ENCODE data around the gene CHRD.

Gene CHRD

DNA sequence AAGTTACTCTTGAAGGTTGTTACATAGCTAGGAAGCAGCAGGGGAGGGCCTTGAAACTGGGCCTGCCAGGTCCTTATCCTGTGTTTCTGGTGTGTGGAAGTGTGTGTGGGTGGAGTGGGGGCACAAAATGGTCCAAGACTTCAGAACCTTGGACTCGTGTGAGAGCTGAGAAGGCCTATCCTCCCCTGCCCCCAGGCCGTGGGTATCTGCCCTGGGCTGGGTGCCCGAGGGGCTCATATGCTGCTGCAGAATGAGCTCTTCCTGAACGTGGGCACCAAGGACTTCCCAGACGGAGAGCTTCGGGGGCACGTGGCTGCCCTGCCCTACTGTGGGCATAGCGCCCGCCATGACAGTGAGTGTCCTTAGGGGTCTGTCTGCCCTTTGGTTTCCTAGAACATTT lies 4.5 kb downstream of the CHRD start:
- DNase-seq: no peak

DNA sequence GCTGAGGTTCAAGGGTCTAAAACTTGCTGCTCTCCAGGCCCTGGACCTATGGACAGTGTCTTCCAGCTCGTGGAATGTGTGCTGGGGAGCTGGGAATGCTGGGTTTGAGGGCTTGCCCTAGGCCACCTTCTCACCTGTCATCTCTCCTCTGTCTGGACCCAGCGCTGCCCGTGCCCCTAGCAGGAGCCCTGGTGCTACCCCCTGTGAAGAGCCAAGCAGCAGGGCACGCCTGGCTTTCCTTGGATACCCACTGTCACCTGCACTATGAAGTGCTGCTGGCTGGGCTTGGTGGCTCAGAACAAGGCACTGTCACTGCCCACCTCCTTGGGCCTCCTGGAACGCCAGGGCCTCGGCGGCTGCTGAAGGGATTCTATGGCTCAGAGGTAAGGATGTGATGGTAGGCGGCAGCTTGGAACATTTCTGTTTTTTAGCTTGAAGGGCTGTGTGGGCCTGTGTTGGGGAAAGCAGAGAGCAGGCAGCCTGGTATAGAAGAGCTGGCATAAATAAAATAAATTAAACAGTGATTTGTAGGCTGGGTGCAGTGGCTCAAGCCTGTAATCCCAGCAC lies 5.1 kb downstream of the CHRD start:
- no peak for DNase-seq

DNA sequence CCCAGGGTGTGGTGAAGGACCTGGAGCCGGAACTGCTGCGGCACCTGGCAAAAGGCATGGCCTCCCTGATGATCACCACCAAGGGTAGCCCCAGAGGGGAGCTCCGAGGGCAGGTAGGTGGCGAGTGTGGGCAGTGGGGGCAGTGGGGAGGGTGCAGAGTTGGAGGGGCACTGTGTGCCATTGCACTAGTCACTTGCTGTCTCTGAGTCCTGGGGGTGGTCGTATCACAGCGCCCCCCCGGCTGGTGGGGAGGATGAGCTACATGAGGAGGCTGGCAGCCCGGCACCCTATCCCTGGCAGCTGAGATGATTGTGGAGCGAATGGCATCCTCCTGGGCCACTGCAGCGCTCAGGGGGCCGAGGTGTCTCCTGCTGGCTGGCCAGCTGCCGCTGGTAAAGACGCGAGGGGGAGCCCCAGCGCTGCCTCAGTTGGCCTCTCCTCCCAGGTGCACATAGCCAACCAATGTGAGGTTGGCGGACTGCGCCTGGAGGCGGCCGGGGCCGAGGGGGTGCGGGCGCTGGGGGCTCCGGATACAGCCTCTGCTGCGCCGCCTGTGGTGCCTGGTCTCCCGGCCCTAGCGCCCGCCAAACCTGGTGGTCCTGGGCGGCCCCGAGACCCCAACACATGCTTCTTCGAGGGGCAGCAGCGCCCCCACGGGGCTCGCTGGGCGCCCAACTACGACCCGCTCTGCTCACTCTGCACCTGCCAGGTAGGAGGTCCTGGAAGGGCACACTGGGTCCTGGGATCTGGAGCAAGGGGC lies 6.4 kb downstream of the CHRD start:
- DNase-seq: no peak

DNA sequence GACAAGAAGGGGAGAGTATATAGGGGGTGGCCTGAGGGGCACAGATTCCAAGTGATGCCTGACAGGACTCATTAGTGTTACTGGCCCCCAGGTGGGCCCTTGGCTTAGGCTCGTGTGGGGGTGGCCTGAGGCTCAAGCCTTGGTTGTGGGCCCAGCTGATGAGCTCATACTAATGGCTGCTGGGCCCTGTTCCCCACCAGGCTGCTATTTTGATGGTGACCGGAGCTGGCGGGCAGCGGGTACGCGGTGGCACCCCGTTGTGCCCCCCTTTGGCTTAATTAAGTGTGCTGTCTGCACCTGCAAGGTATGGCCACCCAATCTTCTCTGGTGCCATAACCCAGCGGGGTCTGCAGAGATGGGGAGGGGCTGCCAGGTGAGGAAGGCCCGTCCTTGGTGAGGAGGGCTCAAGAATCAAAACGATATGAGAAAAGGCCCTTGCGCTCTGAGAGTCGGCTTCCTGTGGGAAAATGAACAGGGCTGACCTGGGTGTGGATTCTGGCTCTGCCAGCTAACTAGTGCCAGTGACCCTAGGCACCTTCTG lies 7.4 kb downstream of the CHRD start:
- no peak for DNase-seq

DNA sequence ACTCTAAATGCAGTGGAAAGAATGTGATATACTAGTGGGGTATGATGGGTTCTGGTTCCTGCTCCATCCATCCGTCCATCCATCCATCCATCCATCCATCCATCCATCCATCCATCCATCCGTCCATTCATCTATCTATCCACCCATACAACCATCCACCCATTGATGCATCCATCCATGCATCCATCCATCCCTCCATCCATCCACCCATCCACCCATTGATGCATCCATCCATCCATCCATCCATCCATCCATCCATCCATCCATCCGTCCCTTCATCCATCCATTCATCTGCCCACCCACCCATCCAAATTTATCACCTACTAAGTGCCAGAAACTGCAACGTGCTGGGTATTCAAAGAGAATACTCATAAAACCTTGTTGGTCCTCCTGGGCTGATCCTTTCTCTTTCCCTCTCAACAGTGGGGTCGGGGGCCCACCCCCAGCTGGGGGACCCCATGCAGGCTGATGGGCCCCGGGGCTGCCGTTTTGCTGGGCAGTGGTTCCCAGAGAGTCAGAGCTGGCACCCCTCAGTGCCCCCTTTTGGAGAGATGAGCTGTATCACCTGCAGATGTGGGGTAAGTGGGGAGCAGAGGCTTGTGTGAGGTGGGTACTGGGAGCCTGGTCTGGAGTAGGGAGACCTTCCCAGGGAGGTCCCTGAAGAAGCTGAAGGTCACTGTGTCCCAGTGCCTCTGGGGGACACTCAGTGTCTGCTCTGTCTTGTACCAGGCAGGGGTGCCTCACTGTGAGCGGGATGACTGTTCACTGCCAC lies 8.5 kb downstream of the CHRD start:
- DNase-seq: no peak

DNA sequence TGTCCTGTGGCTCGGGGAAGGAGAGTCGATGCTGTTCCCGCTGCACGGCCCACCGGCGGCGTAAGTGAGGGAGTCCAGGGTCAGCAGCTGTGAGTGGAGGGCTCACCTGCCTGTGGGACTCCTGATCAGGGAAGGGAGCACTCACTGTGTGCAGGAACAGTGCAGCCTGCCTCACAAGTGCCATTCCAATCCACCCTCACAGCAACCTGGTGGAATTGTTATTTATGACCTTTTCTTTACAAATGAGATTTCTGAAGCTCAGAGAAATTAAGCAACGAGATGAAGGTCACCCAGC lies 9.0 kb downstream of the CHRD start:
- DNase-seq: no peak

DNA sequence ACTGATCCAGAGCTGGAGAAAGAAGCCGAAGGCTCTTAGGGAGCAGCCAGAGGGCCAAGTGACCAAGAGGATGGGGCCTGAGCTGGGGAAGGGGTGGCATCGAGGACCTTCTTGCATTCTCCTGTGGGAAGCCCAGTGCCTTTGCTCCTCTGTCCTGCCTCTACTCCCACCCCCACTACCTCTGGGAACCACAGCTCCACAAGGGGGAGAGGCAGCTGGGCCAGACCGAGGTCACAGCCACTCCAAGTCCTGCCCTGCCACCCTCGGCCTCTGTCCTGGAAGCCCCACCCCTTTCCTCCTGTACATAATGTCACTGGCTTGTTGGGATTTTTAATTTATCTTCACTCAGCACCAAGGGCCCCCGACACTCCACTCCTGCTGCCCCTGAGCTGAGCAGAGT lies 9.5 kb downstream of the CHRD start:
- DNase-seq: no peak

DNA sequence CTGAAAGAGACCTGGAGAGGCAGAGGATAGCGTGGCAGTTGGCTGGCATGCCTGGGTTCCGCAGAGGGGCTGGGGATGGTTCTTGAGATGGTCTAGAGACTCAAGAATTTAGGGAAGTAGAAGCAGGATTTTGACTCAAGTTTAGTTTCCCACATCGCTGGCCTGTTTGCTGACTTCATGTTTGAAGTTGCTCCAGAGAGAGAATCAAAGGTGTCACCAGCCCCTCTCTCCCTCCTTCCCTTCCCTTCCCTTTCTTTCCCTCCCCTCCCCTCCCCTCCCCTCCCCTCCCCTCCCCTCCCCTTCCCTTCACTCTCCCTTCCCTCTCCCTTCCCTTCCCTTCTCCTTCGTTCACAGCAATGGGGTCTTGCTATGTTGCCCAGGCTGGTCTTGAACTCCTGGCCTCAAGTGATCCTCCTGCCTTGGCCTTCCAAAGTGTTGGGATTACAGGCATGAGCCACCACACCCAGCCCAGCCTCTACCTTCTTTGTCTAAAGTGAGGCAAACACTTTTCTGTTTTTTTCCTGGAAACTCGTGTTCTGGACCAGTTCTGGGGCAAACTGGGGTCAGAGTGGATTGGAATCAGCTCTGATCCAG lies 10.2 kb downstream of the CHRD start:
- DNase-seq: no peak

DNA sequence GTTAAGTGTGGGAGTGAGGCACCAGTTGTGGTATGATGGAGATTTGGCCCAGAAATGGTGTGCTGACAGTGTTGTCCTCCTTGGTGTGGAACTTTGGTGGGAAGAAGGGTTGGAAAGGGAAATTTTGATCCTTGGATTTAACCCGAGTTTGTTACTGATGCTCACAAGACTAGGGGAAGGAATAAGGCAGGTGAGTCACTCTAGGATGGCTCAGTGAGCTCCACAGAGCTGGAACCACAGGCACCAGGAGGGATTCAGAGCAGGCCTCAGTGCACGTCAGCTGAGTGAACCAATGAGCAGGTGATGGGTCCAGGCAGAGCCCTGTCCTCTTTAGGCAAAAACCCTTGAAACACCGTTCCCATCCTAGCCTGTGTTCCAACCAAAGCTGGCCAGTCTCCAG lies 11.4 kb downstream of the CHRD start:
- no peak for DNase-seq

DNA sequence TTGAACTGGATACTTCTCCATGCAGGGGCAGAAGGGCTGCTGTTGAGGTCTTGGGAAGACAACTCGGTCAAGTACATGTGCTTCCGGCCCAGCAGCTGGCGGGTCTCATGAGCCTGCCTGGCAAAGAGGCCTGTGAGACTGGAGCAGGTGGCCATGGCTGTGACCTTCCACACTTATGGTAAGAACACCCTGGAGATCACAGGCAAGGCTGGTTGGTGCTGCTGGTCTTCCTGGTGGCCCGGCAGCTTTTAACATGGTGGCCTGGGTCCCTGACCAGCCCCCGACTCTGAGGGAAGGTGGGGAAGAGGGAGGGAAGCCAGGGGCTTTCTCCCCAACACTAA lies 15.4 kb downstream of the CHRD start:
- no peak for DNase-seq

DNA sequence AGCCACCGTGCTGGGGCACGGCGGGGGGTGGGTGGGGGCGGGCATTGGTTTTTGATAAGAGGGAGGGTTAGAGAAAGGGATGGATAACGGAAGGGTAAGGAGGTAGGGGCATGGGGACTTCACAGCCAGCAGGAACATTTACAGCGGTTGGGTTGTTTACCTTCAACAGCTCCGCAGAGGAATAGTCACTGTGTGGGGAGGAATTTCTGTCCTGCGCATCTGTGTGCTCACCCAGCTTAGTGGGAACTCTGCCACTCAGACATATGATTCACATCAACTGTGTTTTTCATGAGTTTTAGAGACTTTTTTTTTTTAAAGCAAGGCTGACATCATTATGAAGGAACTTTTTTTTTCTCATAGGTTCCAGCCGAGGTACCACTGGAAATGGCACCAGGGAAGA lies 19.6 kb downstream of the CHRD start:
- no peak for DNase-seq

DNA sequence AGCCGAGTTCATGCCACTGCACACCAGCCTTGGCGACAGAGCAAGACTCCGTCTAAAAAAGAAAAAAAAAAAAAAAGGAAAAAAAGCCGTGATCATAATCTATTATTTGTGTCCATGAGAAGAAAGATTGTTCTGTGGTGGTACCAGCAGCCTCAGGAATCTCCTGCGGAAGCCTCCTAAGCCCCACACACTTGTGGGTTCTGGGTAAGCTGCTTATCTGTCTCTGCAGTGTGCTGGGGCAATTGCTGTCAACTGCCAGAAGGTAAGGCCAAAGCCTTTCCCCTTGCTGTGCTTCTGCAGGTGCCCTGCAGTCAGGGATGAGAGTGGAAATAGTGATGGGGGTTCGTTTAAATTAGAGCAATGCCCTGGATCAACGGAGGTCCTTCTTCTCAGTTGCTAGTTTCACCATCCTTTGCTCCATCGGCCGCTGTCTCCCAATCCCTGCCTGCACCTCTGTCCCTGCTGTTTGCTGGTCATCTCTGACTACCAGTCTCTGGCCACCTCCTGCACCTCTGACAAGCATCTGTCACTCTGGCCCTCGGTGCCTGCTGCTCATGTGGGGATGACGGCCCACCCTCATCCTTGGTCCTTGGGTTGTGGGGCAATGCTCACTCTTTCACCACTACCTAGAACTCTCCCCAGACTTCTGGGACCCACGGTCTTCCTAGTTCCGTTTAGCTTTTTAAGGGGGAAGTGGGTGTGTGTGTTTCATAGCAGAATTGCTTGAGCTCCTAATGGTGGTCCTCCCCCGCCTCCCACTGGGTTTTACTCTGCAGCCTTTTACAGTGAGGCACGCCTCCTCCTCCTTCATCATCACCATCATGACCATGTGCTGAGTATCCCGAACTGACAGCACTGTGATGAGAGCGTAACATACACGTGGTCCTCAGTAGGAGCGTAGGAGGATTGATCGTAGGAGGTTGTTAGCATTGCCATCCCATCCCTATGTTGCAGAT lies 25.5 kb downstream of the CHRD start:
- DNase-seq: no peak

DNA sequence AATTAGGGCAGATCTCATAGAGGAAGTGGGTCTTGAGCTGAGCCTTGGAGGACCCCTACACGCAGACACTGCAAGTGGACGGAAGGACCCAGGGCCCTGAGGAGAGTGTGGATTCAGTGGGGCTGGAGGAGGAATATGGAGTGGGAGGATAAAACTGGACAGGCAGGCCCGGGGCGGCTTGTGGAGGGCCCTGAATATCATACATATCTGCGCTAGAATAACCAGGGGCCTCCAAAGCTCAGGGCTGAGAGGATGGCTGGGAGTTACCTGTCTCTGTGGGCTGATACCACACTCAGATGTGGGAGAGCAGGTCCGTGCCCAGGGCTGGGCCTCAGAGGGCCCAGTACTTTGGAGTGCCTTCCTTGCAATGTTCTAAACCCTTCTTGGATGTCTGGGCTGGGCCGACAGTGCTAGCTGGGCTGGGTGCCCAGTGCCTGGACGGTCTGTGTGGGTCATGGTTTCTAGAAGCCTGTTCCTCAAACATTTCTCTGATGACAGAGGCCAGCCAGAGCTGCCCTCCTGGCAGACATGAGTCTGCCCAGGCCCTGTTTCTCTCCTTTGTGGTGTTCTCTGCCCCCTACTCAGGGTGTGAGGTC lies 29.6 kb downstream of the CHRD start:
- no peak for DNase-seq

DNA sequence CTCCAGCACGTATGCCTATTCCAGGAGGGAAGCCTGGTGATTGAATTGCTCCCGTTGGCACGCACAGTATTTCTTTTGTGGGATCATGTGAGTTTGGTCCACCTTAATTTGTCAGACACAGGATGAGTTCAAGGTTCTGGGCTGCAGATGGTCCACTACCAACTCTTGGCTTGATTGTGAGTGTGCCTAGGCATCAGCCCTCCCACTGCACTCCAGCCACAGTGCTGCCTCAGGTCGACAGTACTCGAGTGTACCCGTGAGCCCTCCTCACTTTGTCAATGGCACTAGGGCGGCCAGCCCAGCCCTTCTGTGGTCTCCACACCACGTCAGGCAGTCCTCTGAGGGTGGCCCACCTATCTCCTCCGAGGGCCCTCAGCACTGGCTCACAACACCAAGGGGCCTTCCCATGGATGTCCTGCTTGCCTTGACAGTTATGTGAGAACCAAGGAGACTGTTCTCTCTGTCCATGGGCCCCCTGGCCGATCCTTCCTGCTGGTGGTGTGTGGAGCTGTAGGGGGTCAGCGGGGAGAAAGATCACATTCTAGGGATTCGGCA lies 30.2 kb downstream of the CHRD start:
- DNase-seq: no peak

DNA sequence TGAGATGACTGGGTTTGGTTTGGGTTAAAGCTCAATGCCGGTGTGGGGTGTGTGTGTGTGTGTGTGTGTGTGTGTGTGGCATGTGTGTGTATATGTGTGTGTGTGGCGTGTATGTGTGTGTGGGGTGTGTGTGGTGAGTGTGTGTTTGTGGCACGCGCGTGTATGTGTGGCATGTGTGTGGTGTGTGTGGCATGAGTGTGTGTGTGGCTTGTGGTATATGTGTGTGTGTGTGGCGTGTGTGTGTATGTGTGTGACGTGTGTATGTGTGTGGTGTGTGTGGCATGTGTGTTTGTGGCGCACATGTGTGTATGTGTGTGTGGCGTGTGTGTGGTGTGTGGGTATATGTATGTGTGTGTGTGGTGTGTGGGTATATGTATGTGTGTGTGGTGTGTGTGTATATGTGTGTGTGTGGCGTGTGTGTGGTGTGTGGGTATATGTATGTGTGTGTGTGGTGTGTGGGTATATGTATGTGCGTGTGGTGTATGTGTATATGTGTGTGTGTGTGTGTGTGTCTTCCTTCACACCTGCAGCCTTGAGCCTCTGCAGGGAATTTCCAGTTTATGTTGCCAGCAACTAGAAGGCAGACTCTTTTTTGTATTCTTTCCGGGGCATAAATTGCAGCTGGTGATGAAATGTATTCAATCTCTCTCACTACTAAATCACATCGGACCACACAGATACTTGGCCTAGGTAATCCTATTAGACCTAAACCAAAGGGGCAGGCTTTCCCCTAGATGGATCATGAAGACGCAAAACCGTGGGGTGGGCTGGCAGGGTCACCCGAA lies 34.8 kb downstream of the CHRD start:
- no peak for DNase-seq

DNA sequence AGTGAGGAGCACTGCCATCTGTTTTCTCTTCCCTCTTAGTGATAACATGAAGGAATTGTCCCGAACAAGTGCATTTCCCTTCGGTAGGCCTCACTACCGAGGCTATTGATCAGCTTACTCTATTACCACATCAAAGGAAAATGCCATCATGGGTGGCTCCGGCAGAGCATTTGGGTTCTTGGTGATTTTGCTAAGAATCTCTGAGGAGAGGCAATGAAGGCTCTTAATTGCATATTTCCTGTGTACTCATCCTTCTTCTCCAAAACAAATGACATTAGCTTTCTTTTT lies 35.3 kb downstream of the CHRD start:
- DNase-seq: no peak

DNA sequence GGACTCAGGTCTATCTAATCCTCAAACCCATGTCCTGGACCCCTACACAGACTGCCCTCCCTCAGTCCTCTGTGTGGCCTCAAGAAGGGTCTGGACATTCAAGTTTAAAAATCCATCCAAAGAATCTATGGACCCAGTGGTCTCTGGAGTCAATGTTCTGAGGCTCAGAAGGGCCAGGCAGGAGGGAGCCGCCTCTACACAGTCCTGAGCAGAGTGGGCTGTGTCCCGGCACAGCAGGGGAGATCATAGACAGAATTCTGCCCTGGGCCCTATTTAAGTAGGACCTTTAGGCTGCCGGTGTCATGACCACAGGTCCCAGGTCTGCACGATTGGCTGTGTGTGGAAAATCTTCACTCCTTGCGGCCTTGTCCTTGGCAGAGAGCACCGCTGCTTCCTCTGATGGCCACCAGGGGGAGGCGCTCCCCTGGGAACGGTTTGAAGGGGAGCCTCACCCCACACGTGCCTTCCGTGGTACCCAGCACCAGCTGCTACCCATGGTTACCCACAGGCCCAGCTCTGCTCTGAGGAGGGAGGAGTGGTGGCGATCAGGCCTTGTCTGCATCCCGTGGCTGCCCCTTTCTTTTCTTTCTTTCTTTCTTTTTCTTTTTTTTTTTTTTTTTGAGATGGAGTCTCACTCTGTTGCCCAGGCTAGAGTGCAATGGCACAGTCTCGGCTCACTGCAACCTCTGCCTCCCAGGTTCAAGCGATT lies 37.9 kb downstream of the CHRD start:
- DNase-seq: peak; percentile 62 to 63

DNA sequence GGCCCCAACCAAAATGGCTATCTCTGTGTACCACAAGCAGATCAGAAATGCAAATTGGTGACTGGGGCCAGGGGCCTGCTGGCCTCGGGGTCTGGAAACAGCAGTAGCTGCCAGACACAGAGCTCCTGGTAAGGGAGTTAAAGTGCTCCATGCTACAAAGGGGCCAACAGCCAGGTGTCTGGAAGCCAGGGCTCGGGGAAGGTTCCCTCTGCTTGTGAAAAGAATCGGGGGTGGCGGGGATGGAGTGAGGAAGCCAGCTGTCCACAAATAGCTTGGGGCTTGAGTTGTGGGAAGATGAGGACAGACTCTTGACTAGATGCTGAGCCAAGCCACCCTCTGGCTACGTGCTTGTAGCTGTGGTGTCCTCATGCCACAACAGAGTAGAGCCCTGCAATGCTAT lies 39.3 kb downstream of the CHRD start:
- DNase-seq: no peak

DNA sequence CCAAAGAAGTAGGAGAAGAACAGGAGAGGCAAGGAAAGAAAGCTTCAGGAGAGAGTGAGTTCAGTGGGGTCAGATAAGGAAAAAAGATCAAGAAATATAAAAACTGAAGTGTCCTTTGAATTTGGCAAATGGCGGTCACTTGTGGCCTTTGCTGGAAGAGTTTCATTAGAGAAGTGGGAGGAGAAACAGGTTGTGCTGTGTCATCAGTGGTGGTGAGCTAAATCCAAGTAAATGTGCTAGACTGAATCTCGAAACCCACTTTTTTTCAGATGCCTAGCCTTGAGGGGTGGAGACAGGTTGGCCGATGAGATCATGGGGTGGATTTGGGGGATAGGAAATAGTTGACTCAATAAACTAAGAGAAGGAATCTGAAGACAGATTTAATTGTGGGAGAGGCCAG lies 43.7 kb downstream of the CHRD start:
- no peak for DNase-seq

DNA sequence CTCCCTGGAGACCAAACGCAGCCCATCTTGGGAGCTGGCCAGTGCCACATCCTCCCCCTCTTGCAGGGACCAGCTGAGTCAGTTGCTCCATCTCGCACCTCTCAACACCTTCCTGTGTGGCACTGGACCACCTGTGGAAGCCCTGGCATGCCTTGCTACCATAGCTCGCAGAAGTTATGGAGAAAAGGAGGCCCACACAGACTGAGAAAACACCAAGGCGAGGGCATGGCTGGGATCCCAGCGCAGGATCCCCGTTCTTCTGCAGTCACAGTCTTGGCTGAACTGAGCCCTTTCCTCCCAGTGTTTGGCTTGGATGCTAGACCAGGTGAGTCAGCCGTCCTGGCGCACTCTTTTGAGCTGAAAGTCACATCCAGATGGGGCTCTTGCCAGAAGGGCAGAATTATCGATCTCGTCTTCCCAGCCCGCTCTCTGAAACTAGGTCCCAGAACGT lies 46.9 kb downstream of the CHRD start:
- DNase-seq: no peak
